Uterus (tissue), 4 donors: ENCODE measurements around the gene KCNQ1. TPM values are rescaled to one million over a fixed set of nuclear protein-coding genes. Genes with fewer than 3 reads are reported as not detected.

Source experiments
- DNase-seq, 2 donors: peaks; one replicate each; pipeline ENCODE4 v3.0.0-alpha.2; 2019 to 2020
- H3K27ac ChIP-seq, 2 donors: fragments of 200-600 bp; sonication (generic); 1 replicate in 1 of 2; 2 replicates in 1 of 2; pipeline ENCODE4 v1.5.1; 2016 to 2018
- H3K27me3 ChIP-seq, 2 donors: fragments of 200-600 bp; sonication (generic); one replicate each; pipeline ENCODE4 v1.5.1; 2018 to 2019; ENCODE audit warnings: control low read depth in 1 of 2
- H3K36me3 ChIP-seq, 2 donors: fragments of 200-600 bp; sonication (generic); one replicate each; pipeline ENCODE4 v1.5.1; 2019; ENCODE audit warnings: control low read depth in 1 of 2
- H3K4me1 ChIP-seq, 2 donors: fragments of 200-600 bp; sonication (generic); one replicate each; pipeline ENCODE4 v1.5.1; 2018 to 2019; ENCODE audit warnings: control low read depth in 1 of 2
- H3K4me3 ChIP-seq, 2 donors: fragments of 200-600 bp; sonication (generic); 1 replicate in 1 of 2; 2 replicates in 1 of 2; pipeline ENCODE4 v1.5.1; 2018 to 2019; ENCODE audit warnings: mild to moderate bottlenecking in 1 of 2
- H3K9me3 ChIP-seq, 2 donors: fragments of 200-600 bp; sonication (generic); one replicate each; pipeline ENCODE4 v1.5.1; 2019; ENCODE audit warnings: control low read depth in 1 of 2
- POLR2A ChIP-seq, 2 donors: fragments of 450-650 bp; IDR thresholded peaks; one replicate each; pipeline ENCODE4 v1.6.1; 2016; ENCODE audit warnings: antibody characterized with exemption in 2 of 2, mild to moderate bottlenecking in 1 of 2, moderate library complexity in 1 of 2
- intact Hi-C: fragments of 100-400 bp; cut with DNase I; formaldehyde crosslinking; loops from one replicate; pipeline ENCODE4 v1.15.1; 2023; ENCODE audit warnings: low total_unique reads
- total RNA-seq, 4 donors: library from RNA; depleted of rRNA in 3 of 4; stranded (reverse); fragments of >200 nt in 3 of 4; gene quantifications; one replicate each; pipeline versions ENCODE4 v1.1.0 to v1.2.4, GENCODE V29; 2014 to 2023
- TF ChIP-seq, protein P1 (sequence below), 4 experiments: fragments of 200-600 bp in 2 of 4; fragments of 450-650 bp in 2 of 4; sonication (generic) in 2 of 4; IDR thresholded peaks; one replicate each; pipeline ENCODE4 v1.5.1; 2016 to 2019; ENCODE audit warnings: antibody characterized with exemption in 4 of 4, mild to moderate bottlenecking in 2 of 4, moderate library complexity in 1 of 4
- donor health status: DM: yes; HTN: yes; CAD: no.

KCNQ1 gene
- total RNA-seq, 4 donors from 2014 or later: 2.6 to 10.4 (median 5.4) TPM

DNA sequence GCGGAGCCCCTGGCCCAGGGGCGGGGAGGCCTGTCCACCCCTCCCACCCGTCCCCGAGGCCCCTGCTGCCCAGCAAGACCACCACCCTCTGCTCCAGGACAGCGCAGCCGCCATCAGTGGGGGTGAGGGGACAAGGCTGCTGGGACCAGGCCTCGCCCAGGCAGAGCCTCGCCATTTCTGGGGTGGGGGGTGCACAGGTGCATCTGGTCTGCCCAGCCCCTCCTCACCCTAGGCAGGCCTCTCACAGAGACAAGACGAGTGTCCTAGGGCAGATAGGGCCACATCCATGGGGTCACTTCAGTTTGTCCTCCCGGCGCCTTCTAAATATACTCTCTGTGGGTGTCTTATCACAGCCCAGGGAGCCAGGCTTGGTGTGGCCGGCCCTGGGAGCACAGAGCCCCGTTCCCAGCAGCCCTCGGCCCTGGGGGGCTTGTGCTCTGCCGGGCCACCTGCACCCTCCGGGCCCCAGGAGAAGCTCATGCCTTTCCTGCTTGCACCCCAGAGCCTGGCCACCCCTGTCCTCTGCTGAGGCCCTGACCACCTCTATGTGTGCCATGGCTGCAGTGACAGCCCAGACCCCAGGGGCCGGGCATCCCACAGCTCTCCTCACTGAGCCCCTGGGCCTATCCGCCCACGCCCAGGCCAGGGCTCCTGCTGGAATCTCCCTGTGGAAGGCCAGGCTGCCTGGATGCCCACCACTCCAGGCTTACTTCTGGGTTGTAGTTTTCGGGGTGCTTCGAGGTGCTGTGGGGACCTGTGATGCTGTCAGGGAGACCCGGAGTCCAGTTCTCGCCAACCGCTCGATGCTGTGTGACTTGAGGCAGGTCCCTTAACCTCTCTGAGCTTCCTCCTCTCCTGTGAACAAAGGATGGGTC is 70.8 kb downstream of the KCNQ1 start:
- intact Hi-C loops: no loop called here
- Histone ChIP-seq H3K27ac (no peak overlapping the region), H3K4me1 (no peaks in the 10 kb centered on the region), H3K27me3 (no peaks in the 10 kb centered on the region), H3K36me3 (no peaks in the 10 kb centered on the region), H3K4me3 (no peak overlapping the region), H3K9me3 (no peaks in the 10 kb centered on the region)
- TF ChIP-seq, protein P1, sequence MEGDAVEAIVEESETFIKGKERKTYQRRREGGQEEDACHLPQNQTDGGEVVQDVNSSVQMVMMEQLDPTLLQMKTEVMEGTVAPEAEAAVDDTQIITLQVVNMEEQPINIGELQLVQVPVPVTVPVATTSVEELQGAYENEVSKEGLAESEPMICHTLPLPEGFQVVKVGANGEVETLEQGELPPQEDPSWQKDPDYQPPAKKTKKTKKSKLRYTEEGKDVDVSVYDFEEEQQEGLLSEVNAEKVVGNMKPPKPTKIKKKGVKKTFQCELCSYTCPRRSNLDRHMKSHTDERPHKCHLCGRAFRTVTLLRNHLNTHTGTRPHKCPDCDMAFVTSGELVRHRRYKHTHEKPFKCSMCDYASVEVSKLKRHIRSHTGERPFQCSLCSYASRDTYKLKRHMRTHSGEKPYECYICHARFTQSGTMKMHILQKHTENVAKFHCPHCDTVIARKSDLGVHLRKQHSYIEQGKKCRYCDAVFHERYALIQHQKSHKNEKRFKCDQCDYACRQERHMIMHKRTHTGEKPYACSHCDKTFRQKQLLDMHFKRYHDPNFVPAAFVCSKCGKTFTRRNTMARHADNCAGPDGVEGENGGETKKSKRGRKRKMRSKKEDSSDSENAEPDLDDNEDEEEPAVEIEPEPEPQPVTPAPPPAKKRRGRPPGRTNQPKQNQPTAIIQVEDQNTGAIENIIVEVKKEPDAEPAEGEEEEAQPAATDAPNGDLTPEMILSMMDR (IDR thresholded peaks at IDR 0.05): no peak
- no peak for TF ChIP-seq POLR2A (IDR thresholded peaks at IDR 0.05)
- DNase-seq: peak; percentile 7 to 10

DNA sequence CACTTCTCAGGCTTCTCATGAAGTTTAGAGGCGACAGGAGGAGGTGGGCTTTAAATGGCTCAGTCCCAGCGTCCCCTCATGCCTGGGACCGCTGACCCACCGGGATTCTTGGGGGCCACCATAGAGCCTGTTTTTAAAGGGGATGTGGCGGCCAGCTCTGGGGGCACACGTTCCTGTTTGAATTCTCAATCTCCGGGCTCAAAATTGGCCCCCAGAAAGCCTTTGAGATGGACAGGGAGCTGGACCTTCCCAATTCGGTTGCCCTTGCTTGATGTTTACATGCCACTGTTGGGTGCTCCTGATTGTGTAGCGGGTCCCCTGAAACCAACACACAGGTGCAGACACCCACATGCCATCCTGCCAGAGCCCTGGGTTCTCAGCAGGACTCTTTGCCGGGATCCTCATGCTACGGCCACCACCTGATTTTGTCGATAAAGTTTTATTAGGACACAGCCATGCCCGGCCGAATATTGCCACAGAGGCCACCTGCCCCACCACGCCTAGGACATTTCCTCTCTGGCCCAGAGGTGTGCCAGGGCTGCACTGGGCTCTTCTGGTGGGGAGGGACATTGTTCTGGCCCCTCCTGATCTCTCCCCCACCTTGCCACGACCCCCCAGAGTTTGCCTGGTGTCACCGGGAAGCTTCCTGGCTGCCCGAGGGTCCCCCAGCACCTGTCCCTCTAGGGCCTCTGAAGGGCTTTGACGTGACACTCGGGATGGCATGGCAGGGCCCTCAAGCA is 71.6 kb downstream of the KCNQ1 start:
- no peaks in the 10 kb centered on the region for H3K4me1 ChIP-seq
- H3K4me3 ChIP-seq: no peak overlapping the region
- H3K36me3 ChIP-seq: no peaks in the 10 kb centered on the region
- H3K9me3 ChIP-seq: no peaks in the 10 kb centered on the region
- no peak overlapping the region for H3K27ac ChIP-seq
- peak; percentile 5 to 9 for DNase-seq
- TF ChIP-seq, protein P1 (IDR thresholded peaks at IDR 0.05): no peak
- TF ChIP-seq POLR2A (IDR thresholded peaks at IDR 0.05): no peak
- intact Hi-C loops: no loop called here
- H3K27me3 ChIP-seq: no peaks in the 10 kb centered on the region

DNA sequence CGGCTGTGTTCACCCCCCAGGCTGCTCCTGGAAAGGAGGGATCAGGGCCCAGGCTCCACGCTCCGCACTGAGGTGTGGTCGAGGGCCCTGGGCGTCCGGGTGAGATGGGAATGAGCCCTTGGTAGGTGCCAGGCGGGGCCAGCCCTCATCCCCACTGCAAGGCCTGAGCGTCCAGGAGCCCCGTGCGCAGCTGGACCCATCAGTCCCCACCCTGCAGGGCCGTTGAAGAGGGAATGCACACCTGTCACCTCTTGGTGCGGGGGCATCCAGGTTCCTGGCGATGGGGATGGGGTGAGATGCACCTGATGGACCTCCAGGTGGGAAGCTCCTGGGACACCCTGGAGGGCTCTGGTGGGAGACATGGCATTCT is 72.2 kb downstream of the KCNQ1 start:
- intact Hi-C loops: no loop called here
- Histone ChIP-seq H3K9me3 (no peaks in the 10 kb centered on the region), H3K4me1 (no peaks in the 10 kb centered on the region), H3K27me3 (no peaks in the 10 kb centered on the region), H3K4me3 (no peak overlapping the region), H3K36me3 (no peaks in the 10 kb centered on the region), H3K27ac (no peak overlapping the region)
- peak in 1 of 2 donors; percentile 5 for DNase-seq
- TF ChIP-seq, protein P1 (IDR thresholded peaks at IDR 0.05): no peak
- TF ChIP-seq POLR2A (IDR thresholded peaks at IDR 0.05): no peak

DNA sequence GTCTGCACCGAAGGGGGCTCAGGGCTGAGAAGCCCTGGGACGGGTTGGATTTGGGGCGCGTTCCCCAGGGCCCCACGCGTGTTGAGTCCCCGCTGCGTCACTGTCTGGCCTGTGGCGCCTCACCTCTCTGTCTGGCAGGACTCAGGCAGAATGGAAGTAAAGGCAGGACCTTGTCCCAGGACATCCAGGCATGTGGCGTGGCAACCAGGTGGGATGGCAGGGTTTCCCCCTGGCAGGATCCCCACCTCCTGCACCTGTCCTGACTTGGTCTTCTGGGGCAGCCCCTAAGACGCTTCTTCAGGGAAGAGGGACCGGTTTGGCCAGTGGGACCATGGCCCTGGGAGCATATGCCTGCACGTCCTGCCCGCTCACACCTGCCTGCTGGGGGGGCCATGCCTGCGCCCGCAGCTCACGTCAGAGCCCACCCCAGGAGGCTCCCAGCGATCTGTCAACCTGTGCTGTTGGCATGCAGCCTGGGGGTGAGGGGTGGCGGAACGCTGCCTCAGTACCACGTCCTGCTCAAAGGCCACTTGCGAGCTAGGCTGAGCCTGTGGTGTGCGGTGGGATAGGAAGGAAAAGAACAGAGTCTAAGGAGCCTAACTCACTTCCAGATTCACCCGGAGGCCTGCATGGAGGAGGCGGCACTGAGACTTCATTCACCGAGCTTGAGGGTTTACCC is 72.7 kb downstream of the KCNQ1 start:
- DNase-seq: peak; percentile 3 to 10
- Histone ChIP-seq H3K9me3 (no peaks in the 10 kb centered on the region), H3K27ac (no peak overlapping the region), H3K36me3 (no peaks in the 10 kb centered on the region), H3K27me3 (no peaks in the 10 kb centered on the region), H3K4me1 (no peaks in the 10 kb centered on the region), H3K4me3 (no peak overlapping the region)
- intact Hi-C loops: no loop called here
- no peak for TF ChIP-seq POLR2A (IDR thresholded peaks at IDR 0.05)
- TF ChIP-seq, protein P1 (IDR thresholded peaks at IDR 0.05): no peak
